CD4-positive, alpha-beta T cell treated with Interleukin-21 for 1 hour (primary cell): ENCODE data around the gene EIF1AX.
"Not testable (repeated sequence)": the region's sequence is repeated elsewhere in the genome, so short reads cannot be mapped to it uniquely, and the experiment has no call there.

Experiments
- DNase-seq: peaks from one replicate; pipeline ENCODE4 v3.0.0-alpha.2; 2020

EIF1AX gene, protein sequence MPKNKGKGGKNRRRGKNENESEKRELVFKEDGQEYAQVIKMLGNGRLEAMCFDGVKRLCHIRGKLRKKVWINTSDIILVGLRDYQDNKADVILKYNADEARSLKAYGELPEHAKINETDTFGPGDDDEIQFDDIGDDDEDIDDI

DNA sequence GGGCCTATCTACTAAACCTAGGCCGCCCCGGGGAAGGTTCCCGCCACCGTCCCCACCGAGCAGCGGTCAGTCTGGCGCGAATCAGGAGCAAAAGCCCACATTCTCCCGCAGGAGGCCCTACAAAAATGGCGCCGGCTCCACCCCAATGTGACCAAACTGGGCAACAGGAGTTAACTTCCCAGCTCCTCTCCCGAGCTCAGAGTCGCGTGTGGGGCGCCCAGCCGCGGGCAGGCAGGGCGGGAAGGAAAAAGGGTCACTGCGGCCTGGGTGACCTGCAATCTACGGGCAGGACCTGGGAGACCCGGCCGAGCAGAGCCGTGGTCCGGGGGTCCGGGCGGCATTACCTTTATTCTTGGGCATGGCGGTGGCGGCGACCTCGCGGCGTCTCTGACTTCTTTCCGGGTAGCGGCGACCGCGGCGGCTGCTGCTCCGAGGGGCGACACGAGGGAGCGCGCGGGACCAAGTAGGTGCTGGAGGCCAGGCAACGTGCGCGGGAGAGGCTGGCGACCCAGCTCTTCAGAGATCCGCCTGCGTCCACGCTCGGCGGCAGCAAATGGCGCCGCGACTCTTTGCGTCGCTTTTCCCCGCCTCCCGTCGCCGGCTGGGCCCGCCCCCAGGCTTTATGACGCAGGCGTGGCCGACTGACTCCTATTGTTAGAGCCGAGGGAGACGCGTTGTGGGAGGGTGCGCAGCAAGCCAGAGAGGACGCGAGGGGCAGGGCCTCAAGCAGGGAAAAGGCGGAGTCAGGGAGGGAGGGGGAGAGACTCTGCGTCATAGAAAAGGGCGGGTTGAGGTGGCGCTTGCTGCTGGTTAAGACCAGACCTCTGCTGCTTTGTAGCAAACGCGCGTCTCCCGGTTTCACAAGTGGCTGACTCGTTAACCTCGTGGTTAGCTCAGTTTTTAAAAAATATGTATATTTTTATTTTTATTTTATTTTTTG, at the start of gene EIF1AX:
TSS of gene EIF1AX (minus strand) at position 558 of the 940 bp plus-strand sequence. CDS start at position 360, 198 bp downstream.
- DNase-seq, result peak; percentile 97

GRCh38 chrX:20189171-20189570, 47.5 kb upstream of the EIF1AX start:
- DNase-seq, result no peak

DNA sequence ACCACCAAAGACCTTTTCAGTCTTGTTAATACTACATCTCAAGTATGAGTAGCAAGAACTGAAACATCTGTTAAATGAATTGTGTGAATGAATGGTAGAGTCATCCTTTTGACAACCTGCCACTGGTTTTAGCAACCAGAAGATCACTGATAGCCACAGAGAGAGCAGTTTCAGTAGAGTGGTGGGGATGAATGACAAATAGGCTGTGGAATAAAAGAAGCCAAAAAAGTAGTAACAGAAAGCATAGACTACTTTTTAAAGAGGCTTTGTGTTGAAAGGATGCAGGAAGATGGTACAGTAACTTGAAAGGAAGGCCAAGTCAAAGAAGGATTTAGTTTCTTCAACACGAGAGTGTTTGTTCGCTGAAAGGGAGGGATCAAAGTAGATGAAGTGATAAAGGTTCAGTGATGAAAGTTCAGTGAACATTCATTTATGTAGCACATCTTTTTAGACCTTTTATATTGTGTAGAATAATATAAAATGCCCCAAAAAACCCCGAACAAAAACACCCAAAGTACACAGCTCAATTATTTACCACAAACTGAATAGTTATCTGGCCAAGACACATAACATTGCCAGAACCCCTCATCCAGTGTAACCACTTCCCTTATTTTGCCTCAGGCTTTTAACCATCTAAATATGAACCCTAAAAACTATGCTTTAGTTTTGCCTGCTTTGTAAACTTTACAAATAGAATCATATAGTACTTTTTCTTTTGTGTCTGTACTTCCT, 40.1 kb upstream of the EIF1AX start:
- no peak for DNase-seq

- DNase-seq, result no peak
These were observed 35.5 kb upstream of the EIF1AX start for GRCh38 chrX:20177093-20177492.

DNA sequence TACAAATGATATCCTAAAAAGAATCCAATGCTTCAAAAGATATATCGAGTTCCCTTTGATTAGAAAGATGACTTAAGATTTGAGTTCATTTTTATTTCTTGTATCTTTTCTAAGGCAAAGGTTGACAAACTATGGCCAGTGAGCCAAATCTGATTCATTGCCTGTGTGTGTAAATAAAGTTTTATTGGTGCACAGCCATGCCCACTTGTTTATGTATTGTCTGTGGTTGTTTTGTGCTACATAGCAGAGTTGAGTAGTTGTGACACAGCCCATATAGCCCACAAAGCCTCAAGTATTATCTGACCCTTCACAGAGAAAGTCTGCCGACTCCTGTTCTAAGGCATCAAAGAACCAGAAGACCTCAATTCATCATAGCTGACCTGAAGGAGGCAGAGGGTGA, 32.2 kb upstream of the EIF1AX start:
- no peak for DNase-seq

GRCh38 chrX:20173313-20173712, 31.7 kb upstream of the EIF1AX start:
- DNase-seq, result no peak

- no peak for DNase-seq
These were observed 30.2 kb upstream of the EIF1AX start for GRCh38 chrX:20171887-20172286.

- DNase-seq, result not testable (repeated sequence)
These were observed 20.9 kb upstream of the EIF1AX start for GRCh38 chrX:20162516-20162915.

DNA sequence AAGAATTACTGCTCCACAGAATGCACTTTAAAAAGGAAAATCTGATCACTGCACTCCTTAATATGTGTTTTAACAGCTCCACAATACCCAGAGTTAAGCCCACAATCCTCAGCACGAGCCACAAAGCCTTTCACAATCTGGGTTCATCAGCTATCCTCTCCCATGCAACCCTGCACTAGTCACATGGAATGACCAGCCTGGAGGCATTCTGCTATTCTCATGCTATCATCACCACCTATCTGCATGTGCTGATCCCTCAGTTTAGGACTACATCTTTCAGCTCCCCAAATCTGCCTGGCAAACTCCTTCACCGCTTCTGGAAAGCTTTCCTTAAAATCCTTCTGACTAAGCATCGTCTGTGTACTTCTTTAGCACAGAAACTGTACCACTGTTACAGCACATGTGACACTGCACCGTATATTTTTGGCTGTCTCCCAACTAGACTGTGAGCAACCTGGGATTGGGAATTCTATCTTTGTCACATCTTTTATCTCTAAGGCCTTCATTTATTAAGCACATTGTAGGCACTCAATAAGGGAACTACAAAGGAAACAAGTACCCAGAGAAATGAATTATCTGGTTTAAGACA, 18.3 kb upstream of the EIF1AX start:
- DNase-seq, result no peak

- DNase-seq, result no peak
These were observed 10.1 kb upstream of the EIF1AX start for GRCh38 chrX:20151689-20152088.

GRCh38 chrX:20149326-20149725, 7.7 kb upstream of the EIF1AX start:
- DNase-seq, result no peak

- DNase-seq, result no peak
These were observed 5.9 kb upstream of the EIF1AX start for GRCh38 chrX:20147561-20147960.

DNA sequence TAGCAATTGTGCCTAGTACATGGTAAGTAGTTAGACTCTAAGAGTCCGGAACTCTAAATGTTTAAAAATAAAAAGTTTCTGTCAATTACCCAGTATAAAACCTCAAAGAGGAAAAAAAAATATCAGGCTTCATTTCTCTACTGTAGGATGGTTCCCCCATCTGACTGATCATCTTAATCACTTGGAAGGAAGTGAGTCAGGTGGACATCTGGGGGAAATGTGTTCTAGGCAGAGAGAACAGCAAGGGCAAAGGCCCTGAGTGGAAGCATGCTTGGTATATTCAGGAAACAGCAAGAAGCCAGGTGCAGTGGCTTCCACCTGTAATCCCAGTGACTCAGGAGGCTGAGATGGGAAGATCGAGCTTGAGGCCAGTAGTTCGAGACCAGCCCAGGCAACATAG, 2.9 kb upstream of the EIF1AX start:
- no peak for DNase-seq

- DNase-seq, result no peak
These were observed 1.9 kb upstream of the EIF1AX start for GRCh38 chrX:20143561-20143960.

- DNase-seq, result no peak
These were observed 1.5 kb upstream of the EIF1AX start for GRCh38 chrX:20143111-20143510.

DNA sequence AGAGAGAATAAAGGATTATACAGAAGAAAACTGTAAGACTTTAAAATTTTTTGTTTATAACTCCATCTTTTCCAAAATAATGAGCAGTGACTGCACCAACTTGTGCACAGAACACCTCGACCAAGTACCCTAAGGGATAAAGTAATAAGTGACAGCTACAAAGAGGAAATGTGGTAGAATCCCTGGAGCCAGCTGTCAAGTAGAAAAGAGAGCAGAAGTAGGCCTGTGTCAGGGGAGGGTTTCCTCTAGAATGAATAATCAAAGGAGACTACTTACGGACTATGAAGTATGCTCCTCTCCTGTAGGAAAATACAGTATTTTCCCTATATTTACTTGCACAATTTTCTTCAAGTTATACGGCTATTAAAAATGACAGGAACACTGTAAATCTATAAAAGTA, 1.2 kb downstream of the EIF1AX start:
- DNase-seq, result no peak

GRCh38 chrX:20139966-20140365, 1.7 kb downstream of the EIF1AX start:
- DNase-seq, result no peak

GRCh38 chrX:20135944-20136343, 5.7 kb downstream of the EIF1AX start:
- no peak for DNase-seq

DNA sequence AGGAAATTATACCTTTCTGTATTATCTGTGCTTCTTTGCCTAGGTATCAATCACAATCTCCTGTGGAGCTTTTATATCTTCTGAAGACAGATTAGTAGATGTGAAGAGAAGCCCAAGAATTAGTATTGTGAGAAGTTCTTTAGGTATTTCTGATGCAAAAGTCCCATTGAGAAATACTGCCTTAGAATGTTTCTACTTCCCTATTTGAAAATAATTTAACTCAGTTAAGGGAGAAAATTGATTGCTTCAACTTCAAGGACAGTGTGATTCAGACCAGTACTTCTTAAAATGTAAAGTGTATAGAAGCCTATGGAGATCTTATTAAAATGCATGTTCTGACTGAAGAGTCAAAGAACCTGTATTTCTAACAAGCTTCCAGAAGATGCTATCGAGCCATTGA, 9.0 kb downstream of the EIF1AX start:
- no peak for DNase-seq

GRCh38 chrX:20130357-20130756, 11.3 kb downstream of the EIF1AX start:
- no peak for DNase-seq

DNA sequence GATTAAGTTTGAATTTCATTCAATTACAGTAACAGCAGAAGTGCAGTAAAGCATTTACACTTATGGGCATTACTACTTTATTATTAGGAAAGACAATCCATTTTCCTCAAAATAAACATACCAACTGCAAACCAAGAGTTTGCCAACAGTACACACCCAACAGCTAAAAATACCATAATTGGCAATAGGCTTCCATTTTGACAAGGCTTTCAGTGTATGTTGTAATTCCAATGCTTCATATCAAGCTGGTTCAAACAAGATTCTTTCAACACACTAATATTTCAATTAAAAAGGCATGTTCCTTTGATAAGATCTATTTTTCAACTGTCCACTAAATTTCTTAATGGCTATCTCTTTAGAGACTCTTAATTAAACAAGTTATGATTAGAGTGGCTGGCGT, 12.1 kb downstream of the EIF1AX start:
- DNase-seq, result no peak

DNA sequence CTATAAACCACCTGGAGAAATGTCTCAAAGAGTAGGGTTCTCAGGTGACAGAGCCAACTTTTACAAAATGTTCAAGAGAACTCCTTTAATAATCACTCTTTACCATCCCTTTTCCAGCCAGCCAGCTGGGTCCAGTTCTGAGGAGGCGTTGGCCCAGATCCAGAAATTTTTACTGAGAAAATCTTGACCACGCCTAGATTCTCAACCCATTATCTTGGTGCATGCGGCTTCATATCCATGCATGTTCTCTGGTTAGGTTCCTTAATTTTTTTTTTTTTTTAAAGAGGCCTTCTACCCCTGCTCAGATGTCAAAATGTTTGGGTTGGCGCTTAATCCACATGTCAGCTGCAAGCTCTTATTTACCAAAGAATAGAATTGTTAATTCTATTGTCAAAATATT, 13.0 kb downstream of the EIF1AX start:
- no peak for DNase-seq

DNA sequence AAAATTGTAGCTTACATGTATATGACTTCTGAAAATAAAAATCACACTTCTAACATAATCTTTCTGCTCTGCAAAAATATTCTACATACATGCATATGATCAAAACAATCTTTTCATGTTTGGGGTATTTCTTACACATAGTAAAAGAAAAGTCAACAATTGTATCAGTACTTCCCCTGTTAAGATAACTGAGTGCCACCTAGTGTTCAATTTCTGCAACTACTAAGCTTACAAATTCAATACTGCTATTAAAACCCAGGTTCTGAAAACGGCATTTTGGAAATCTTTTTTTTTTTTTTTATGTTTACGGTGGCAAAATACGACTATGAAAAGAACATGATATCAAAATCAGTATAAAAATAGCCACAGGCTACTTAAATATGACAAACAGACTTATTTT, 14.2 kb downstream of the EIF1AX start:
- DNase-seq, result not testable (repeated sequence)
